Fibroblast of skin of right quadriceps (primary cell): ENCODE data around the gene SAMD11.

Experiments
- DNase-seq: peaks from one replicate; pipeline ENCODE4 v3.0.0-alpha.2; 2013

SAMD11 gene

DNA sequence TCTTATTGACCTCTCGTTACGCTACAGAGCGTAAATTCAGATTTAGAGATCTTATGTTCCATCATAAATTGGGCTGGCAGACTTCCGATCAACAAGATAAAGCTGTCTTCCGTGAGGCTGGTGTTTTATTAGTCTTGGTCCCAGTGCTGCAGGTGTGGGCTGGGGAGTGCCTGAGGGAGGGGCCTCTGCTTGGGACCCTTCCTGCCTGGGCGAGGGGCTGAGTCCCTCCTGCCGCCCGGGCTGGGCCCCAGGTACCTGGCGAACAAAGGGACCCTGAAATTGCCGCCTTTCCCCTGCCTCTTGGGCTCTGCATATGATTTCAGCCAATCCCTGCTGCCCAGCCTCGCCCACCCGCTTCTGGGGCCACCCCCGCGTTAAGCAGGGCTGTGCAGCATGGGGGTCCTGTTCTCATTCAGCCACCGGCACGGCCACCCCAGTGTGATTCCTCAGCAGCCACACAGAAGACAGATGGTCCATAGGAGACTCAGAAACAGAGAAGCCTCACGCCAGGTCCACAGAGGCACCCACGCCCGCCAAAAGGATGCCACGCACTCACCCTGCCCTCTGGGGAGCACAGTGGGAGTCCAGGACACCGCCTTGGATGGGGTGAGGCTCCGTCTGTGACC is 6.1 kb upstream of the SAMD11 start:
- no peak for DNase-seq

DNA sequence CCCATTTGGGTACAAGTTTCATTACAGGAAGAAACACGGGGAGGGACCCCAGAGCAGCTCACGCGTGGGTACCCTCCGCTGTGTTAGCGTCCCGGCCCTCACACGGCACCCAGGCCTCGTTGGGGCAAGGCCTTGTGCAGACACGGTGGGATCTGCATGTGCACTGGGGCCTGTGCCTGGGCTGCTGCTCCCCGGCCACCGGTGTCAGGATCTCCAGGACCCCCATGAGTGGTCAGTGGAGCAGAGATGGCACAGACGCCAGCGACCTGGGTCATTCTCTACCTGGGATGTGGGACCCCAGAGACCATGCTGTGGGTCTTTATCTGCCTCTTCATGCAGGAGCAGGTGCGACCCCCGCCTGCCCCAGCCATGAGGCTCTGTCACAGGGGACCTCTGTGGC is 5.4 kb upstream of the SAMD11 start:
- no peak for DNase-seq

GRCh38 chr1:918843-919242 is 4.9 kb upstream of the SAMD11 start:
- DNase-seq: no peak

DNA sequence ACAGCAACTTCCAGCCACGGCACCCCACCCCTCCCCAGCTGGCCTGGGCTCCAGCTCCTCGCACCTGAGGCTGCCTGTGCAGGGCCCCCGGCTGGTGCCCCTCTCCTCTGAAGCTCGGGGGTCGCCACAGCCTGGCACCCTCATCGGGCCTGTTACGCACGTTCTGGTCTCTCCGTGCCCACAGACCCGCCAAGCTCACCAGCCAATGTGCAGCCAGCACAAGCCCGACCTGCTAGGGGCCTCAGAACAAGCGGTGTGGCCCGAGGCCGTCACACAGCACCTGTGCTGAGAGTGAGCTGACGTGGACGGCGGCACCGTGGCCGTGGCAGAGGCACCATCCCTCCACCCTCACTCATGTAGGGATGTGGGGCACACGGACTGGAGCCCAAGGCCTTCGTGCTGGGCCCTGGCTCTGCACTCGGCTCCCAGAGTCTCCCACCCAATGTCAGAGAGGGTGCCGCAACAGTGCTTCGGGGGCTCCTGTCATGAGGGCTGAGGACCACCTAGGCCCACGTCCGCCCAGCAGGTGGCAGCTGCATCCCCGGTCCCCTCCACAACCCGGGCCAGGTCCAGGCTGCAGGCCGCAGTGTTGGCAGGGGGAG is 4.4 kb upstream of the SAMD11 start:
- DNase-seq: no peak

DNA sequence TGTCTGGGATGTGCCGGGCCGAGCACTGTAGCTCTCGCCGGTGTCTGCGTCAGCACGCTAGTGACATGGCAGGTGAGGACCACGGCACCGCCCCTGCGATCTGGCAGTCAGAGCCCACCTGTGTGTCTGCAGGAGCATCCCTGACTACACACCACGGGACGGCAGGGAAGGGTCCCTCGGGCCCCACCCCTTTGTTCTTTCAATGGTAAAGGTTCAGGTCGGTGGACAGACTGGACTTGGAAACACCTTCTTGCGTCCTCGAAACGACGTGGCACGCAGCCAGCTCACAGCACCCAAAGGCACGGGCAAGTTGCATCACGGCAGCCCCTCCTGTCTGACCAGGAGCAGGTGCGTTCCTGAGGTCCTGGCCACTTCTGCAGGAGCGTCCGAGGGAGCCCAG is 3.7 kb upstream of the SAMD11 start:
- DNase-seq: no peak

GRCh38 chr1:920521-920920 is 3.2 kb upstream of the SAMD11 start:
- no peak for DNase-seq

DNA sequence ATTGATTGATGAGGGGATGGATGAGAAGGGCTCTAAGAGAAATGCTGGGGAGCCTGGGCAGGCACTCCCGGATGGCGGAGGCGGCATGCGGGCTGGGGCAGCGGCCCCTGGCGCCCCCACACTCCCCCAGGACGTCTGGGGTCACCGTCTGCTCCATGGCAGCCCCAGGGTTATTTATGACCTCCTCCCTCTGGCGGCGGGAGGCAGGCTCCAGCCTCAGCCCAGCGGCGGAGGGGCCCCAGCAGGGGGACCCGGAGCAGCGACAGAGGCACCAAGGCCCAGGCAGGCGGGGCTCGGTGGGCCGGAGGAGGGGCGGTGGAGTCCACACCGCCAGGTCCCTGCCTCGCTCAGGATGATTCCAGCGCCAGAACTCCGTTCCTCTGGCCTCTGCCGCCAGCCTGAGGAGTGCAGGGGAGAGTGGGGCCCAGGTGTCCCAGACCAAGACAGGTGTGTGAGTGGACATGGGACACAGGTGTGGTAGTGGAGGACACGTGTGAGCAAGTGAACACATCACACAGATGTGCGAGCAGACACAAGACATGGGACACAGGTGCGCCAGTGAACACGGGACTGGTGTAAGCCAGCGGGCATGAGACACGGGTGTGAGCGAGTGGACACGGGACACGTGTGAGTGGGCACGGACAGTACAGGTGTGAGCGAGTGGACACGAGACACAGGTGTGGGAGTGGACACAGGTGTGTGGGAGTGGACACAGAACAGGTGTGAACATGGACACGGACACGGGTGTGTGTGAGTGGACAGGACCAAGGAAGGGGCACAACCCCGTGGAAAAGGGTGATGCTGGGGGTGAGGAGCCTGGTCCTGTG is 2.5 kb upstream of the SAMD11 start:
- DNase-seq: peak; percentile 83

DNA sequence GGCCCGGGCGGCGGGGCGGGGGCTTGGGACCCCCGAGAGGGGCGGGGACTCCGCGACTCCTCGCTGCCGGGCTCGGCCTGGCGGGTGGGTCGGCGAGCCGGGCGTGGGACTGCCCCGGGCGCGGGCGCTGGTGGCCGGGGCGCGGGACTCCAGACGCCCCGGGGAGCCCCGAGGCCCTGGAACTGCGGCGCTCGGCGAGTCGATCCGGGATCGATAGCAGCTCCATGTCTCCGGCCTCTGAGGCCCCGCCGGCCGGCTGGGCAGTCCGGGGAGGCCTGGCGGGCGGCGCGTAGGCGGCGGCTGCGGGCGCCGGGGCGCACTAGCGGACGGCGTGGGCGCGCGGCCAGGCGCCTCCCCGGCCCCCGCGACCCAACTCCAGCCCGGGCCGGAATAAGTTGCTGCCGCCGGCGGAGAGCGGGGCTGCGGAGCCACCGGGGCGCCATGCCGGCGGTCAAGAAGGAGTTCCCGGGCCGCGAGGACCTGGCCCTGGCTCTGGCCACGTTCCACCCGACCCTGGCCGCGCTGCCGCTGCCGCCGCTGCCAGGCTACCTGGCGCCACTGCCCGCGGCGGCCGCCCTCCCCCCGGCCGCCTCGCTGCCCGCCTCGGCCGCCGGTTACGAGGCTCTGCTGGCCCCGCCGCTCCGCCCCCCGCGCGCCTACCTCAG is 400 bp downstream of the SAMD11 start:
- no peak for DNase-seq

DNA sequence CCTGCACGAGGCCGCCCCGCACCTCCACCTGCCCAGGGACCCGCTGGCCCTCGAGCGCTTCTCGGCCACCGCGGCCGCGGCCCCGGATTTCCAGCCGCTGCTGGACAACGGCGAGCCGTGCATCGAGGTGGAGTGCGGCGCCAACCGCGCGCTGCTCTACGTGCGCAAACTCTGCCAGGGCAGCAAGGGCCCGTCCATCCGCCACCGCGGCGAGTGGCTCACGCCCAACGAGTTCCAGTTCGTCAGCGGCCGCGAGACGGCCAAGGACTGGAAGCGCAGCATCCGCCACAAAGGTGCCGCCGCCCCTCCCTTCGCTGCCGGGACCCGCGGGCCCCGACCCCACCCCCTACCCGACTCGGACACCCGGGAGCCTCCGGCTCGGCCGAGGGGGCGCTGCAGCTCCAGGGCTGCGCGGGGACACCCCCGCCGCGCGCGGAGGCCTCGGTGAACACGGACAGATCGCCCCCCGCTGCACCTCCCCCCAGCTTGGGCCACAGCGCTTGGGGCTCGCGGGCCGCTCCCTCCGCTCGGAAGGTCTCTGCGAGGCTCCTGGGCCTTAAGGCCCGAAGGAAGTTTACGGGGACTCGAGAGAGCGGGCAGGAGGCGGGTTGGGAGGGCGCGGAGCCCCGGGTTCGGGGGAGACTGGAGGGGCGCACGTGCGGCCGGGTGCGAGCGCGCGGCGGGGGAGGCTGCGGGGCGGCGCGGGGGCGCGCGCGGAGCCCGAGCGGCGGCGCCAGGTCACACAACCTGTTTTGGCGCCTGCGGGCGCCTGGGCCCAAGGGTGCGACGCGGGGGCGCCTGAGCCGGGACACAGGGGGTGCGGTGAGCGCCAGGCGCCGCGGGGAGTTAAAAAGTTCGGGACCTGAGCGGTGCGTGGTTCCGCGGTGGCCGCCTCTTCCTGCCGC is 1.2 kb downstream of the SAMD11 start:
- DNase-seq: peak; percentile 58

DNA sequence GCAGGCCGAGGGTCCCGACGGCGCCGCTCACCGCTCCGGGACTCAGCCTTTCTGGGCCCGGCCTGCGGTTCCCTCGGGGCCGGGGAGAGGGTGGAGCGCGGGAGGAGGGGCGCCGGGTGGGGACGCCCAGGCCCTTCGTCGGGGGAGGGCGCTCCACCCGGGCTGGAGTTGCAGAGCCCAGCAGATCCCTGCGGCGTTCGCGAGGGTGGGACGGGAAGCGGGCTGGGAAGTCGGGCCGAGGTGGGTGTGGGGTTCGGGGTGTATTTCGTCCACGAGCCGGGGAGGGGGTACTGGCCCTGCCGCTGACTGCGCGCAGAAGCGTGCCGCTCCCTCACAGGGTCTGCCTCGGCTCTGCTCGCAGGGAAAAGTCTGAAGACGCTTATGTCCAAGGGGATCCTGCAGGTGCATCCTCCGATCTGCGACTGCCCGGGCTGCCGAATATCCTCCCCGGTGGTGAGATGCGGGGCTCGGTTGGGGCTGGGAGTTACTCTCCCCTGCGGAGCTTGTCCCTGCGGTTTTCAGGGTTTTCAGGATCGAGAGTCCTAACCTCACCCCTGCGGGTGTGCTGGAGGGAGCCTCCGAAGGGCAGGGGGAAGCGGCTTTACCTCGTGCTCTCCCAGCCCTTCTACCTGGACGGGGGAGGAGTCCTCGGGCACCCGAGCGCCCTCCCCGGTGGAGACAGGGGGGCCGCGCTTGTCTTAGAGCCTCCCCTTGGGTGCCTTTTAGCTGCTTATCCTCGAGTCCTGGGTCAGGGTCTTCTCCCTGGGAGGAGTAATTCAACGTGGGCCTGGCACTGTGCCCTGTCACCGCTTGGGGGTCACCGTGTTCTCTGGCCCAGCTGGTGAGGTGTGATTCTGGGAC is 2.1 kb downstream of the SAMD11 start:
- peak; percentile 64 for DNase-seq

GRCh38 chr1:927234-927633 is 3.5 kb downstream of the SAMD11 start:
- no peak for DNase-seq

DNA sequence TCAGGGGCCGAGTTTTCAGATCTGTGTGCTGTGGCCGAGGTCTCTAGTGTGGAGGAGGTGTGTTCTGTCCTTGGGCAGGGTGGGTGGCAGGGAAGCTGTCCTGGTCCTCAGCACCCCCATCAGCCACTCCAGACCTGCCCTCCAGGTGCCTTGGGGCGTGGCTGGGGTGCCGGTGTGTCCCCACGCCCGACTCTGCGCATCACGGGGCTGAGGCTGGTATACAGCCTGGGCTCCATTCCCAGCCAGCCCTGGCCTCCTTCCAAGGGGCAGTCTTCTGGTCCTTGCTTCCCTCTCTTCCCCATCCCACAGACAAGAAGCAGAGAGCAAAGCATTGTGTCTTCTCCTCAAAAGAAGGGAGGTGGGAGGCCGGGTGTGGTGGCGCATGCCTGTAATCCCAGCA is 4.0 kb downstream of the SAMD11 start:
- DNase-seq: no peak

DNA sequence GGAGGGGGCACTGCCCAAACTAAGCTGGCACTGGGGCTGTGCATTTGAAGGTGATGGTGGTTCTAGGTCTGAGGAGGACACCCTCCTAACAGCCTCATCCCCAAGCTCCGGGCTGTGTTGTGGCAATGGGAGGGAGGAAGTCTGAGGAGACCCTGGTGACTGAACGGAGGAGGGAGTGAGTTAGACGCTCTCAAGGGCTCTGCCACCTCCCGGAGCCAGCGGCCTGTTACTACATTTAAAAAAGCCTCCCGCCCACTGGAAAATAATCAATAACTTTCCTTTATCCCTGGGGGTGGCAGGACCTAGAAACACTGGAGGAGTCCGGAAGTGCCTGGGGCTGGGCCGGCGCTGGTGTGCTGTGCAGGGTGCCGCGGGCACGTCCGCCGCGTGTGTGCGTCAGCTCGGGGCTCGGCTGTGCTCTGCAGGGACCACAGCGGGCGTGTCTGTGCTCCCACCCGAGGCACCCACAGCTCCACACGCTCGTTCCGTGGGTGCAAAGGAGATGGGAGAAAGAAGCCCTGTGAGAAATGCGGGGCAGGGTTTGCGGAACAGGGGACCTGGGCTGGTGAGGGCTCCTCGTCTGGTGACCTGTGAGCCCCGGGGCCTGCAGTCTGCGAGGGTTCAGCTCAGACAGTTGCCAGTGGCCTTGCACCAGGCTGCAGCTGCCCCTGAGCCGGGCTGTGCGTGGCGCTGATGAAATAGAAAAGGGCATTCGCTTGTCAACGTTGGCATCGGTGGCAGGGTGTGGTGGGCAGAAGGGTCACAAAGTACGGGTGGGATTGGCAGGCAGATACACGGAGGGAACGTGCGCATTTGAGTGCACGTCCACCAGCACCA is 5.3 kb downstream of the SAMD11 start:
- no peak for DNase-seq

DNA sequence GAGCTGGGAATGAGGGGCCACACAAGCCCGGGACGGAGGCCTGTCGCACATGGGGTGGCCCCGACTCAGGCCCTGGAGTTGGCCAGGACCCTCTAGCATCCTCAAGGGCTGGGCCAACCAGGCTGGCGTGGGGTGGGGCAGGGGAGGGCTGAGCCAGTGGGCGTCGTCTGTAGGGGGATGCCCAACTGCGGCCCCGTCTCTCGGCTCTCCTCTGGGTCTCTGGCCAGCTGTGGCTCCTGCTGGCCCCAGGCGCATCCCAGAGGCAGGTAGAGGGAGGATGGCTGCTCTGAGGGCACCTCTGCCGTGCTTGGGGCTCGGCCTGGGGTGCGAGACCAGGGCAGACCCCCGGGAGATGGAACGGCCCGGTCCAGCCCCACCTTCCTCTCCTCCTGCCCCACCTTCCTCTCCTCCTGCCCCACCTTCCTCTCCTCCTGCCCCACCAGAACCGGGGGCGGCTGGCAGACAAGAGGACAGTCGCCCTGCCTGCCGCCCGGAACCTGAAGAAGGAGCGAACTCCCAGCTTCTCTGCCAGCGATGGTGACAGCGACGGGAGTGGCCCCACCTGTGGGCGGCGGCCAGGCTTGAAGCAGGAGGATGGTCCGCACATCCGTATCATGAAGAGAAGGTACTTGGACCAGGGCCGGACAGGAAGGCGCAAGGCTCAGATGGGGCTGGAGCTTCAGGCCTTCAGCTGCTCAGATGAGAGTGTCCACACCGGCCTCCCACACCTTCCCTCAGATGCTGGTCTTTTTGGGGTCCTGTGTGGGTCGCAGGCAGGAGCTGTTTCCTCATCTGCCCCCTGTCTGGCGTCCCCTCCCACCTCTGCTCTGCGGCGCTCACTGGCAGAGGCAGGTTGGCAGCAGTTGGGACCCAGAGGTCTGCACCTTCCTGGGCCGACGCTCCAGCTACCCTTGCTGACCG is 6.2 kb downstream of the SAMD11 start:
- DNase-seq: no peak

GRCh38 chr1:930633-931138 is 7.0 kb downstream of the SAMD11 start:
- no peak for DNase-seq

GRCh38 chr1:931380-932172 is 7.9 kb downstream of the SAMD11 start:
- no peak for DNase-seq

DNA sequence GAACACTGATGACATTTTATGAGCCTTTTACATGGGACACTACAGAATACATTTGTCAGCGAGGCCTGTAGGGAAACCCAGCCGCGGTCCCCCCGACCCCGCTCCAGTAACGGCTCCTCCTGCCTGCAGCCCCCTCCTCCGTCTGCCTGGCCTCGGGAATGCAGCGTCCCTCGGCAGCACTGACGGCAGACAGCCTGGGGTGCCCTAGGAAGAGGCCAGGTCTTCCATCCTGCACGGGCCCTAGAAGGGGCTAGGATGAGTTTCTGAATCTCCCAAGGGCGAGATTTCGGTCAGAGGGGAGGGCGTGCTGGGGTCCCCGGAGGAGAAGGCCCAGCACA is 8.4 kb downstream of the SAMD11 start:
- DNase-seq: no peak

DNA sequence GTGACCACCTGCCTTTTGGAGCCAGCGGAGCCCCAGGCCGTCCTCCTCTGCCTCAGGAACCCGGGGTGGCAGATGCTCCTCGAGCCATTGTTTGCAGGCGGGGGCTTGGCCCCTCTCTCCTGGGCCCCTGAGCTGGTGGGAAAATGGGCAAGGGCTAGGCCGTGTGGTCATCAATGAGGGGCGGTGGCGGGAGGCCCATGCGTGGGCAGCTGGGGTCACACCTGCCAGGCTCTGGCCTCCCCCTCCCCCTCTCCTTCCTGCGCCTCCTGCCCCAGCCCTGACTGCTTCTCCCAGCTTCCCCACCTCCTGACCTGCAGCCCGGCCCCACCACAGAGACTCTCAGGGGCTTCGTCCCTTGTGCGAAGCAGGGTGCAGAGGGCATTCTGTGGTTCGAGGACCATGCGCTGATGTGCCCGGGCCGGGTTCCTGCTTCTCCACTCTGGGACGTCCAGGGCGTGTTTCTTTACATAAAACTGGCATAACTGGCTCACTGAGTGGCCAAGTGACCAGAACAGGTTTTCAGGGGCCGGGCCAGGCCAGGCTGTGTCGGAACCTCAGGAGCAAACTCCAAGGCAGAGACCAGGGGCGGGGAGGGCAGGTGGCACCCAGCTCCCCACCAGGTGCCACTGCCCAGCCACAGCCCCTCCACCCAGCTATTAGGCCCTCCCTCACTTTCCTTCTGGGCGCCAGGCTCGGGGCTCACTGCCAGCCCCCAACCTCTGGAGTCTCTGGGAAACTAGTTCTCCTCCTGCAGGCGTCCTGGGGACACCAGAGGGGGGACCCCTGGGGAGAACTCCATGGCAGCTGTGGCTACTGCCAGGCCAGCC is 9.3 kb downstream of the SAMD11 start:
- DNase-seq: no peak
